NCI-H2227 (cell line): Measurements from ENCODE around the gene TASOR2.
A peak's percentile ranks its signal among the peaks of the same experiment; 100 is the strongest.

Experiments
- DNase-seq: peaks from one replicate; lab custom pipeline; 2025; ENCODE audit not compliant: unreplicated experiment; lab: John Stamatoyannopoulos, UW

Gene TASOR2, protein sequence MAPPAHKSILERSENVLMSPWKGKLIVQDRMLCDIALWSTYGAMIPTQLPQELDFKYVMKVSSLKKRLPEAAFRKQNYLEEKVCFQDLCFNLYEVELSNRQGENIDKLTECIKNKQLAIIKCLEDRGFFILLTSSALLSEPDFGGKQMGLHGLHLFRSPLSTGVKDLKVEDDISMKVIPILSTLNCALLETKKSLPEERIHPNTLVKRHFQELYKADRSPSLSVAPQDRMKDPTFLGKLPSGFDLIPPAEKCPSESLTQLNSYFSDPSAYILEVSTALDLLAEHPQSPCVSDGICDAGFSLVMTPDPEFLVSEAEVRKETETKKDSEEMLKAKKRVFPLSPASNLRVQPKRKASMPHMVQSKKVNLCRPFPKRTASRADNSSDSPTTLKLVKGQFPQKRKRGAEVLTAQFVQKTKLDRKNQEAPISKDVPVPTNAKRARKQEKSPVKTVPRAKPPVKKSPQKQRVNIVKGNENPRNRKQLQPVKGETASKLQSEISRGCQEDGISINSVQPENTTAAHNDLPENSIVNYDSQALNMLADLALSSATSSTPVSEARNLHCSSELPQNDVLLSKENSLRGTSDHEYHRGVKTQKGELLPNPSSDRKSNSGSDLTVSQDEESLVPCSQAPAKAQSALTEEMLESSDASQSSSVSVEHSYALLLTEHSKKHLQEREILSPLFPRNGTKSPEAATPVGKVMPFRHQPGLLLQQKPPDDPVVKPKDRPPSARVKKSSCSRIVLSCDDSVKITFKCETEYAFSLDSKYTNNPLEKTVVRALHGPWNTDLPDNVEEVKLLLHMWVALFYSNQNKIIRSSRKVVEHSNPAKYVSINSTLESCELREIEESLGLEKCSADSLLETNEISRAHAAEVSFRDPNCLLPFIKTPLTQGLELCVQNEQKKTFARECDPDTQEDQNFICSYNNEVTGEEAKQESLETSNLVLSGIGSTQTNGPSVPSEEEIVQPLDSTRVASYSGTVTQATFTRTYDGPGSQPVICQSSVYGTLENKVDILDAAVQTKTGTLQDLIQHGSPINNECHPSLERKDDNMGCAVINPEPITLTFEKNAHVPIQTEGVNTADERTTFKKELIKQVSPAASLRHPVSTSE (N-terminal part only)

DNA sequence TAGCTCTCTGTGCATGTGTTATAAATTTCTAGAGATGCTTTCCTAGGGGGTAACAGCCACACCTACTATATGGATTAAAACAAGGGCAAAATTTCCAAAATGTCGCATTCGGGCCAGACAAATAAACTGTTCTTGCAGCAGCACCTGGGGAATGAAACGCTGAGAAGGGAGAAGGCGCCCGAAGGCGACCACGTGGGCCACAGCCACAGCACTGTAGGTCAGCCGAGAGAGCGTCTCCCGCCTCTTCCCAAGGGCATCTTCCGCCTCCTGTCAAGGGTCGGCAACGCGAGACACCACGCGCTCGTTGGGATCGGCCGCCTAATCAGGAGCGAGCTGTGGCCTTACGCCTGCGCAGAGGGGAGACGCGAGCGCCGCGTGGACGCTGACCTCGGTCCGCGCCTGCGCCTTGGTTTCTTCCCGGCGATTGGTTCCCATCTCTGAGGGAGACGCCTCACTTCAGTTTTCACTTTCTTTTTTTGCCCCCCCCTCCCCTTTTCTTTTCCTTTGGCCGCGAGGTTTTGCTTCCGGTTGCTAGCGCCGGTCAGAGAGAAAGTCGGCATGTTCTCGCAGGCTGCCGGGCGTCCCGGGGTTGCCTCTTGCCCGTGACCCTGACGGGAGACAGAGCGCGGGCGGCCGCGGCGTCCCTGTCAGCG lies at the start of gene TASOR2:
TSS of gene TASOR2 (plus strand) at position 521 of the 653 bp plus-strand sequence. CDS start 35,805 bp downstream, outside the sequence.
- DNase-seq, result peak; percentile 97

DNA sequence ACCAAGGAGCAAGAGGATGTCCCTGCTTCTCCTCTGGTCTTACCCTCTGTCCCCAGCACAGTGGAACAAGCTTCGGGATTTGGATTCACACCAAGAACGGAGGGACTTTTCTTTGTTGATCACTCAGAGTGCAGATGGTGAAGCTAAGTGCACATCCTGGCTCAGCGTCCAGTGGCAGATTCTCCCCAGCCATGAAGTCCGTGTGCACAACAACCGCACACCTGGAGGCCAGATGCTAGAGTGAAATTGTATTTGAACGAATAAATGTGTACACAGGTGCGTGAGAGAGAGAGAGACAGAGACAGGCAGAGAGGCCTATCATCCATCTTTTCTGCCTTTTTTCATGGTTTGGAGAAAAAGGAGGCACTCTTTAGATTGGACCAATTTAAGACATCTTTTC lies 49.7 kb upstream of the TASOR2 start:
- DNase-seq, result no peak

DNA sequence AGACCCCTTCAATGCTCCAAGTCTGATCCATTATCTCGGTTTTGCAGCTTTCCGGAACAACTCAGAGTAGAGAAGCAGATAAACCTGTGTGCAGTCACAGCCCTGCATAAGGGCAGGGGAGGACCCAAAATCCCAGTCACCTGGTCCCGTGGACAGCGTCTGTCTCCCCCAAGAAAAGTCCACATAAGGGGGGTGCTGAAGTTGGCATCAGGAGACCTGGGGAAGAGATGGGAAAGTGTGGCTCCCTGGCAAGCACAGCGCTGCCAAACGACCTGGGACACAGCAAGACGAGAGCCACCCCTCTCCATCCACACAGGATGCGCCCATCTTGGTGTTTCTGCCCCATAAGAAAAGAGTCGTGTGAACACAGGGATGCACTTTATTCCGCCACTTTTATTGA lies 46.1 kb upstream of the TASOR2 start:
- no peak for DNase-seq

DNA sequence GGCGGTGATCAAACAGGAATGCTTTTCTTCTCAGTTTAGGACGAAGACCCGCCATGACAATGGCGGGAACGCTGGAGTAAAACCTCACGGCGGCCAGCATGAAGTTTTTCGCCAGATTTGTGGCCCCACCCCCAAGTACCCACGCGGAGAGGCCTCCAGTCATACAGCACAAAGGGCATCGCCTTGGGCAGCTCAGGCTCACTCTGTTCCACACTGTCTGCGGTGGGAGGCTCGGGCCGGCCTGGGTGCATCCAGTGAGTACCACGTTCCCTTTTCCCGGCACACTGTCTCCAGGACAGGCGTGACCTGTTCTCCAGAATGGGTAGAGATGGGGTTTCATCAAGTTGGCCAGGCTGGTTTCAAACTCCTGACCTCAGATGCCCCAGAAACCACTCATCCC lies 45.6 kb upstream of the TASOR2 start:
- no peak for DNase-seq

DNA sequence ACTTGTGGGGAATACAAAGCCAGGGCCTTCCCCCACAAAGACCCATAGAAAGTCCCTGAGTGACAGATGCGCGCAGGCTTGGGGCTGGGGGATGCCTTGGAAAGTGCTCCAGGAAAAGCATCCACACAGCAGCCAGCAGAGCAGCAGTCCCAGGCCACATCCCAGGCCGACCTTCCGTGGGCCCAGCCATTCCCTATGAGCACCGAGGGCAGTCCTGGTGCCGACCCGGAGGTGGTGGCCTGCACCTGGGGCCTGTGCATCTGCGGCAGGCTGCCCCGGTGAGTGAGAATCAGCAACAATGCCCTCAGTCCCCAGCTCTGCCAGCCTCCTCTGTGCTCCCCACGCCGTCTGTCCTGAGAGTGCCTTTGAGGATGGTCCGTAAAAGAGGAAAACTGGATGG lies 44.6 kb upstream of the TASOR2 start:
- DNase-seq, result no peak

DNA sequence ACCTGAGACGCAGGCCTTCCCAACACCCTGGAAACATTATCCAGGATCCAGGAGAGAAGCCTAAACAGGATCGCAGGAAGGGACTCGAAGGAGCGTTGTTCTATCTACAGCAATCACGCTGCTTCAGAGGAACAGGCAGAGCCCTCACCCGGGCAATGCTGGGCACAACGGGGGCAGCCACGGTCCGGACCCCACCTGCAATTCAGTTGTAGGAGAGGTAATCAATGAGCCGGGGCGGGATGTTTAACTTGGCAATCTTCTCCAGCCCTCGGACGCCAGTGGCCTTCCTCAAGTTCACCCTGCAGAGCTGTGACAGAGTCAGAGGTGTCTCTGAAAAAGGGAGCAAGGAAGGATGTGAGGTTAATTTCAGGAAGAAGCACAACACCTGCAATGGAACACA lies 44.1 kb upstream of the TASOR2 start:
- no peak for DNase-seq

DNA sequence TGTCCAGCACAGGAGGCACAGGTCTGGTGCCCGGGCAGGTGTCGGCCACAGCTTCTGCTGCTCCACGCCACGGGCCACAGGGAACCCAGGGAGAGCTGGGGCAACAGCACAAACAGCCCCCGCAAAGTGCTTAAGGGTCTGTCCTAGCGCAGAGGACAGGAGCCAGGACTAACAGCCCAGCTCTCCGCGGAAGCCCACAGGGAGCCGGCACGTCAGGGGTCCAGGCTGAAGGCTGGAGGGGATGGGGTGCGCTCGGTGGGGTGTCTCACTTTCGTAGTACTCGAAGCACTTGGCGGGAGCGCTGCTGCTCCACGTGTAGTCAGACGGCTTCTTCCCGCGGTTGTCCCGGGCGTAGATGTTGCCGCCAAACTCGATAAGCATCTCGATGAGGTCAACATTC lies 43.1 kb upstream of the TASOR2 start:
- DNase-seq, result no peak

DNA sequence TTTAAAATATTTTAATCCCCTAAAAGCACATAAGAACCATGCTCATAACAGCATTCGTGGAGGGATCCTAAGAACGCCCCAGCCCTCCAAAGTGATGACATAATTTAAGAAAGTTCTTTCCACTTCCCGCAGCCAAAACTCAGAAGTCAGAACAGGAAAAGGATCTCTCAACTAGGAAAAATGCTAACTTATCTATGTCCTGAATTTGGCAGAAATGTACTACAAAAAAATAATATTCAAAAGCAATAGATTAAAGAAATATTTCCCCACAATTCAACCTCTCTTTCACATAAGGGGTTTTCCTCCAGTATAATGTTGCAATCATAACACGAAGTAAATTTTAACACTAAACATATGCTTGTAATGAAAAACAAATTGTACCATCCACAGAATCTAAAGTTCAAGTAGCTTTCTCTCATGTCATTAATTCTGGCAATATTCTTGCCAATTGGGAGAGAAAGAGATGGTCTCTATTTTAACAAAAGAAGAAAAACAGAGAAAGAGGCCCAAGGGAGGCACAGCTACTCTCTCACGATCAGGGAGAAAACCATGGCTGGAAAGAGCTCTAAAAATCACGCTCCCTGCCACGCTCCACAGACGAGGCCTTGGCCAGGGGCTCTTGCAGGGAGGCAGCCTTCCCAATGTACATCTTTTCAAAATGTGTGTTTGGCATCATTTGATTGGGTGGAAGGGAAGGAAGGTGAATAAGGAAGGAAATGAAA lies 41.1 kb upstream of the TASOR2 start:
- DNase-seq, result no peak

DNA sequence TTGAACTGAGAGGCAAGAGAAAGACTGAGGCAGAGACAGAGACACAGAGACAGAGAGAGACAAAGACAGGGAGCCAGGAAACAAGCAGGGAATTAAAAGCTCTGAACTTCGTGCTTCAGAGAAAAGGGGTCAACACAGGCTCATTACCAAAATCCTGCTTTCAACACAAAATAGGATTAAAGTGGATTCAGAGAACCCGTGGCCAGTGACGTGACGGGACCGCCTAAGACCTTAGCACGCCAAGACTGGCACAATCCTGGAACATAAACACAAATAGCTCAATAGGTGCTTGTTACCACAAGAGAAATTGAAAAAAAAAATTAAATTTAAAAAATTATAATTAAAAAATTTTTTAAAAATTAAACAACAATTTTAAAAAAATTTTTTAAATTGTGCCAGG lies 39.7 kb upstream of the TASOR2 start:
- no peak for DNase-seq

DNA sequence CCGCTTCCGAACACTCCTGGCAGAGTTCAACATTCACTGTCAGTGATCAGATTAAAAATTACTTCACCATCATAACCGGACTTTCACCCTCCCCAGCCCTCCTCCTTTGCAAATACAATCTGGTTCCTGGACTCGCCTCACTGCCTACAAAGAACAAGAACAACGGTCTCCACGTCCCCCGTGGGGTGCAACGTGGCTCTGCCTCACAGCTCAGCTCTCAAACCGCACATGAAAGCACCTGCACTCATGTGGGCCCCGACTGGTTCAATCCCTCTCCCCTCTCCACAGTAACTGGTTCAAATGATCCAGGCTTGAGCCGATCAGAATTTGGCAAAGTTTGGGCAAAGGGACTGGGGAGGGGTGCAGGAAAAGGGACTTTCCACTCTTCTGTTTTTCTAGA lies 39.3 kb upstream of the TASOR2 start:
- no peak for DNase-seq

DNA sequence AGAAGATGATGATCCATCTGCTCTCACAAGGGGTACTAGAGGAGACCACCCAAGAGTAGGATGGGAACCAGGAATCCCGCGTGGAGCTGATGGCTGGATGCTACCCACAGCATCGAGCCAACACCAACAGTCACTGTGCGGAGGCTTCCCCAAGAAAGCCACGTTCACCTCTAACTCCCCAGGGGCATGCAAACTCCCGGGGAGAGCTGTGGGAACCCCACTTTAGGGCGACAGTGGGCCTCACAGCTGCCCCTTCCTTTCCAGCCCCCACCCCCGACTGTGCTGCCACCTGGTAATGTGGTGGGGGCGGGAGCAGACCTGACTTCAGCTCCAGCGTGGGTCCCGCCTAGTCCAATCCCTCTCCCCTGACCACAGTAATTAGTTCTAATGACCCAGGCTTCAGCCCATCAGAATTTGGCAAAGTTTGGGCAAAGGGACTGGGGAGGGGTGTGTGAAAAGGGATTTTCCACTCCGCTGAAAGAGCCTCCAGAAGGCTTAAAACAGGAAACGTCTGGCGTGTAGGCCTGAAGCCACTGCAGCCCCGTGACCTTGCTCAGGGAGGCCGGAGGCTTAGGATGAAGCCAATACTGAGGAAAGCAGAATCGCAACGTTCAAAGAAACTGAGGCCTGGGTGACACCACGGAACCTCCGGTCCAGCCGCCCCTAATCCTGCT lies 38.6 kb upstream of the TASOR2 start:
- DNase-seq, result no peak

DNA sequence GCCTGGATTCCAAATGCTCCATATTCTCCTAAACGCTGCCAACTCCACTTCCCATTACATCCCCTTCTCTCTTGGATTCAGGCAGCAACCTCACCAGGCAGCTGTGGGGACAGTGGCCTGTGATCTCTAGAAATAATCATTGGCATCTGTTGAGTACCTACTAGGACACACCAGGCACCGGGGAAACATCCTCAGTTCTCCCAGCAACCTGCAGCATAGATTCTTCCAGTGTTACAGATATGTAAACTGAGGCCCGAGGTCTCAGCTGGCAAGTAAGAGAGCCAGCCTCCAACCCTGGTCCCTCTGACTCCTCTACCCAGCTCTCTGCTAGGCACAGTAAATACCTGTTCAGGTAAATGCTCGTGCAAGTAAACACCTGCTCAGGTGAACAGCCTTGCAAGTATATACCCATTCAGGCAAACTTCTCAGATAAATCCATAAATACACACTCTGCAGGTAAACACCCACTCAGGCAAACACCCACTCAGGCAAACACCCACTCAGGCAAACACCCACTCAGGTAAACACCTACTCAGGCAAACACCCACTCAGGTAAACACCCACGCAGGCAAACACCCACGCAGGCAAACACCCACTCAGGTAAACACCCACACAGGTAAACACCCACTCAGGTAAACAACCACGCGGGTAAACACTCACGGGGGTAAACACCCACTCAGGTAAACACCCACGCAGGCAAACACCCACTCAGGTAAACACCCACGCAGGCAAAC lies 37.0 kb upstream of the TASOR2 start:
- no peak for DNase-seq

DNA sequence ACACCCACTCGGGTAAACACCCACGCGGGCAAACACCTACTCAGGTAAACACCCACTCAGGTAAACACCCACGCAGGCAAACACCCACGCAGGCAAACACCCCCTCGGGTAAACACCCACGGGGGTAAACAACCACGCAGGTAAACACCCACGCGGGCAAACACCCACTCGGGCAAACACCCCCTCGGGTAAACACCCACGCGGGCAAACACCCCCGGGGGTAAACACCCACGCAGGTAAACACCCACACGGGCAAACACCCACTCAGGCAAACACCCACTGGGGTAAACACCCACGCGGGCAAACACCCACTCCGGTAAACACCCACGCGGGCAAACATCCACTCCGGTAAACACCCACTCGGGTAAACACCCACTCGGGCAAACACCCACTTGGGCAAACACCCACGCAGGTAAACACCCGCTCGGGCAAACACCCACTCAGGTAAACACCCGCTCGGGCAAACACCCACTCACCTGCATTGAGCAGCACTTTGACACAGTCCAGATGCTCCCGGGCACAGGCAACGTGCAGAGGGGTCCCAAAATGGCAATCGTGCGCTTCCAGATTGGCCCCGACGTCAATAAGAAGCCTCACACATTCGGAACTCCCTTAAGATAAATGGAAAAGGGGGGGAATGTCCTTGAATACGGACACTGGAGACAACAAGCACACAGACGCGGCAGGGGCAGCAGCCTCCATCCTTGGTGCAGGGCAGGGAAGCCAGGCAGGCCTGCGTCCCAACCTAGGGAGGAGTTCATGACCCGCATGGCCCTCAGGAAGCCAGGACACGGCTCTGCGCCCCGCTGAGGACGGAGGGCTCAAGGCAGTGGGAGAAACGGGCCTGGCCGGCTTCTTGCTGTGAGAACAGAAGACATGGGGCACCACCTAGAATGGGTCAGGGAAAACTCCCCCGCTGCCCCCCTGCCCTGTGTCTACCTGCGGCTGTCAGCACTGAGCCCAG lies 35.9 kb upstream of the TASOR2 start:
- DNase-seq, result no peak

DNA sequence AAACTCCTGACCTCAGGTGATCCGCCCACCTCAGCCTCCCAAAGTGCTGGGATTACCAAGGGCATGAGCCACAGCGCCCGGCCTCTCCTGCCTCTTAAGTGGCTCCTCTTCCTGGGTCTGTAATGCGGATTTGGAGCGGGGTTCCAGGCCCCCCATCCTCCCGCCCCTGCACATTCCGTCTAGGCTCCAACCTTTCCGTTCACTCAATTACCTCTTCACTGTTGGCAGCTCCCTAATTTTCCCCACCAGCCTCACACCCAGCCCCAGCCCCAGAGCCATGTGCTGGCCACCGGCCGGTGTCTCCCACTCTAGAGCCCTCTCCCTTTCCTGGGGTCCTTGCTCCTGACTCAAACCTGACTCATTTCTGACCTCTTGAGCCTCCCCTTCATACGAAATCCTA lies 34.9 kb upstream of the TASOR2 start:
- DNase-seq, result no peak

DNA sequence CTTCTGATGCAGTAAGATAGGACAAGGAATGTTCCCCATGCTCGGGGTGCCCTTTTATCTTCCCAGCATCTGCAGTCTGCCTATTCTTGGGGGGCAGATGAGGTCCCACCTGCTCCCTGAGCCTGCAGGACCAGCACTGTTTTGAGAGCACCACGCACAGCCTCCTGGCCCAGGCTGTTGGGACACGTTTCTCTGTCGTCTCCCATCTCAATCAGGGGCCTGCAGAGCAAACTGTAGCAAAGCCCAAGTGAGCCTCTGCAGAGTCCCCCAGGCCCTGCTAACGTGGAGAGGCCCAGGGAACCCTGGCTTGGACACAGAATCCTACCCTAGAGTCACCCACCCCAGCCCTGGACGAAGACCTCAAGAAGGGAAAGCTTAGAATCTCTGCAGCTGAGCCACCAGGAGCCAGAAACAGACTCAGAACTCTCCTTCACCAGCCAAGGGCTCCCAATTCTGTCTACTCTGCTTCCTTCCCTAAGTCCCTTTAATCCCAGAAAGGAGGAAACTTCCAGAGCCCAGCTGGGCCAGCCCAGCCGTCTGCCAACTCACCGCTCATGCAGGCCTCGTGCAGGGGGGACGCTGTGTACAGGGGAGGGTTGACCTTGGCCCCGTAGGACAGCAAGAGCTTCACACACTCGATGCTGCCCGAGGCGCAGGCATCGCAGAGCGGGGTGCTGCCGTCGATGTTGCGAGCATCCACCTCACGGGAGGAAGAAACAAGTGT lies 33.8 kb upstream of the TASOR2 start:
- no peak for DNase-seq

DNA sequence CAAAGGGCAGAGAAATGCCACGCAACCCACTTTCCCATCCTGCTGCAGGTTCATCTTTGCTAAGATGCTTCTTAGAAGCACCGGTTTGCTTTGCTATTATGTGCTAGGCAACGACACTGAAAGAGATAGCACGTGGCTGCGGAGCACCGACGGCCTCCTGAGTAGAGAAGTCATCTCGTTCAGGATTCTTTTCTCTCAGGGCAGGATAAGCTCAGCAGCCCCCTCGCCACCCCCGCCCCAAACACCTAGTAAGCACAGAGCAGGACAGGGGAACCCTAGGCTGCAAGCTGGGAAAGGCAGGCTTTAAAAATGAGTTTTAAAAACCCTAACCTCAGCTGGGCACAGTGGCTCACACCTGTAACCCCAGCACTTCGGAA lies 33.3 kb upstream of the TASOR2 start:
- no peak for DNase-seq

DNA sequence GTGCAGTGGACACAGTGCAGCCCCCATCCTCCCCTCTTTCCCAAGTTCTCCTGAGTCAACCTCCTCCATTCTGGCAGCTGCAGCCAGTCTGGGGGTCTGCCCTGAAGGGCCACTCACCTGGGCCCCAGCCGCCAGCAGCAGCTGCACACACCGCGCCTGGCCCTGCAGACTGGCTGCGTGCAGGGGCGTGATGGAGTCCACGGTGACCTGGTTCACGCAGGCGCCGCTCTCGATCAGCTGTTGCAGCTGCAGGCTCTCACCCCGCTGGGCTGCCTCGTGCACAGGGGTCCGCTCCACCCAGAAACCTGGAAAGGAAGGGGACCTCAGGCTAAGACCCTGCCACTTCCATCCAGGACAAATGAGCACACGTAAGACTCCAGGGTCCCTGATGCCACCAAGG lies 31.9 kb upstream of the TASOR2 start:
- DNase-seq, result no peak
